Measurements from ENCODE around the gene MEGF11.

The MEGF11 gene

DNA sequence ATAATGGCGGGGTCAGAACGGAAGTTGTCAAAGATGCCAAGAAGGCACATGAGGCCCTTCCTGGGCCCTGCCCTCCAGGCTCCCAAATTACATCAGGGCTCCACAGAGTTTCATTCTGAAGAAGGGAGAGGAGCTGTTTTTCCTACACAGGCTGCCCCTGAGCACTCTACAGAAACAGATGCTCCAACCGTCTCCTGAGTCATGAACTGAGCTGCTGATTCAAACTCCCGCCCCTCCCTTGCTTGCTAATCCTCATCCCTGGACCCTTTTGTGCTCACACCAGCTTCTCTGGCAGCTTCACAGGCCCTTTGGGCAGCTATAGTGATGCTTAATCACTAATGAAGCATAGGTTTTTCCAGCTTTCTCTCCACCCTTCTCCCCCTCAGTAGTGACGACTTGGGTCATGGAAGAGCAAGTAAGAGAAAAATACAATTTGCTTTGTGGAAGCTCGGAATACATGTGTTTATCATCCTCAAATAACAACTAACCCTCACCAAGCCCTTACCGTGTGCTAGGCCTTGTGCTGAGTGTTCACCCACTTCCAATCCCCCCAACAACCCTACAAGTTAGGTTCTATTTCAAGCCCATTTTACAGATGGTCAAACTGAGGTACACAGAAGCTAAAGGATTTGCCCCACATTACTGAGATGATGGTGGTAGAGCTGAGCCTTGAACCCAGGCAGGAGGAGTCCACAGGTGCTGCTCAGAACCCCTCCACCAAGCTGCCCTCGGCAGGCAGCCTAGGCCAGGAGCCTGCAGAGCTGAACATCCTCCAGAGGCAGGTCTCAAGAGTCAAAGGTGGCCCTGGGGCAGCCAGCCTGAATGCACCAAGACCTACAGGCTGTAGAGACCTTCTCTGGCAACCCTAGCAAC is 21.9 kb downstream of the MEGF11 start:
- Histone ChIP-seq H3K27me3 (ENCODE audit: control insufficient read depth, insufficient read depth, low read length, poor library complexity, severe bottlenecking) (no peaks in the 10 kb centered on the region), H3K9me3 (ENCODE audit: control insufficient read depth, low read length) (no peaks in the 10 kb centered on the region), H3K36me3 (ENCODE audit: control insufficient read depth, insufficient read depth, low read length) (no peaks in the 10 kb centered on the region), H3K27ac (ENCODE audit: insufficient read depth, low read depth, low read length, poor library complexity, severe bottlenecking) (no peak overlapping the region), H3K4me1 (ENCODE audit: control insufficient read depth, insufficient read depth, low read length) (peaks cover 5% of the 10 kb centered on the region), H3K4me3 (ENCODE audit: insufficient read depth, low read depth, low read length) (no peak overlapping the region)
- 69 to 73% methylated on average over 8 of the region's 8 CpGs for WGBS, 2 experiments

DNA sequence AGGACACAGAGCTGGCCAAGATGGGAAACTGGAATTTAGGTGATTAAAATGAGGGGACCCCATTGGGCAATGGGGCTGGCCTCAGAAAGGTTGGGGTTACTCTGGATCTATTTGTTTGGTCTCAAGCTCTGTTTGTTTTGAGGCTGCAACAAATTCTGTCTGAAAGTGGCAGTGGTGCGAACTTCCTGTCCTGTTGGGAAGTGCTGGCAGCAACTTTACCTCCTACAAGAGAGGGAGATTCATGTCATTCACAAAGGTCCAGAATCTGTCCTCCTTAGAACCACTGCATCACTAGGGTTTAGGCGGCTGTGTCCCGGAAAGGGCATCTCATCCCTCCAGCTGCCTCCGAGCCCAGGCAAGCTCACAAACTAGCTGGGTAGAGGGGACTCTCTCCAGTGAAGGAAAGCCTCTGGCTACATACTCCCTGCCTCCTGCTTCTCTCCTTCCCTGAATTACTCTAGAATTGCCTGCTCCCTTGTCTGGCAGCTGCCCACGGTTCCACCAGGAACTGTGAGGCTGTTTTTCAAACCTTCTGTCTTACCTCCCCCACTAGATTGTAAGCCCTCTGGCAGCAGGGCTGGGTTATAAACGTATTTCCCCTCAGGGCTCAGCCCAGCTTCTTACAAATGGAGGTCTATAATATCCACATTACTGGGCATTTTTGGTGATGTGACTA is 23.6 kb downstream of the MEGF11 start:
- Histone ChIP-seq H3K27ac (ENCODE audit: insufficient read depth, low read depth, low read length, poor library complexity, severe bottlenecking) (no peak overlapping the region), H3K4me3 (ENCODE audit: insufficient read depth, low read depth, low read length) (no peak overlapping the region), H3K4me1 (ENCODE audit: control insufficient read depth, insufficient read depth, low read length) (peaks cover 5% of the 10 kb centered on the region), H3K27me3 (ENCODE audit: control insufficient read depth, insufficient read depth, low read length, poor library complexity, severe bottlenecking) (no peaks in the 10 kb centered on the region), H3K9me3 (ENCODE audit: control insufficient read depth, low read length) (no peaks in the 10 kb centered on the region), H3K36me3 (ENCODE audit: control insufficient read depth, insufficient read depth, low read length) (no peaks in the 10 kb centered on the region)
- WGBS, 2 experiments: 81 to 84% methylated on average over 6 of the region's 6 CpGs

DNA sequence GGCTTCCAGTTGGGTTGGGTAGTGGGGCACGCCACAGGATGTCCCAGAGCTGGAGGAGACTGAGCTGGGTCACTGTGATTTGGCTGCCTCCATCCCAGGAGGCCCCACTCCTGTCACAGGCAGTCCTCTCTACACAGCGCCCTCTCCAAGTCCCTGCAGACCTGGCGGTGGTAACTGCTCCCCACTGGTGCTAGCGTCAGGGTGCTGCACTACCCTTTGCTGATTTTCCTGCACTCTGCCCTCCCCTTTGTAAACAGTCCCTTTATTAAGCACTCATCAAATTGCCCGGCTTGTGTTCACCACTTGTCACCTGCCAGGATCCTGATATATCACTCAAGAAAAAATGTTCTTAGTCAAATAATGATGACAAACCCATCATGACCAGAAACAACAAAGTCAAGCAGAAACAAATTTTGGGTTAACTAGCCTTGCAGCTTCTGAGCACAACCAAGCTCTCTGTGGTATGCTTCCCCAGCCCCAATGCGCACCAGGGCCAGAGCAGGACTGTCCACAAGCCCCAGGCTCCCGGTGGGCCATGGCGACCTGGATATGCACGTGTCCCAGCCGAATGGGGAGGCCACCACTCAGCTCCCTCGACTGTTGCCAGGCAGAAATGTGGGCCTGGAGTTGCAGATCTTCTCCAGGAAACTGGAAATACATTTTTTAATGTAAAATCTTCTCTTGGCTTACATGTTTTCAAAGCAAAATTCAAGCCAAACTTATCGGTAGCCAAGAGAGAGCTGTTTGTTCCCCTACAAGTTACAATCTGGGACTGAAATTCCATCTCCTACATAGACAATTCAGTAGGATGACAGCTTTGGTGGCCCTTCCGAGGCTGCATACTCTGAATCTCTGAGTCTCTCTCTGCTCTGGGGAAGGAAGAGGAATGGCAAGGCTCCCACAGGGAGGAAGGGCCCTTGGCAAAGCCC is 24.5 kb downstream of the MEGF11 start:
- no peak overlapping the region for H3K4me3 ChIP-seq (ENCODE audit: insufficient read depth, low read depth, low read length)

DNA sequence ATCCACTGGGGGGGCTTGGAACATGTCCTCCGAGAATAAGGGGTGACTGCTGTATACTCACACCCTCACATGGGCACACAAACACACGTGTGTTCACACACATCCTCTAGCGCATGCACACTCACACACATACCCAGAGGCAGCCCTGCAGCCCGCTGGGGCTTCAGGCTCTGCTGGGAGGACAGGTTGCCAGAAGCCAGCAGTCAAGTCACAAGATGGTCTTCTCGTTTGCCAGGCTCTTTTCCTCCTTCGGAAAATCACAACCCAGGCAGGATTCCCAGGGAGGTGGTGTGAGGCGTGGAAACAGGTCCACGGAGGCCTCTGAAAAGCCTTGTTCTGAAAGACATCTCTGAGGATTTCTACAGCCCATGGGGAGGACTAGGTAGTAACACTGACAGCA is 26.8 kb downstream of the MEGF11 start:
- Histone ChIP-seq H3K4me3 (ENCODE audit: insufficient read depth, low read depth, low read length) (no peak overlapping the region), H3K27me3 (ENCODE audit: control insufficient read depth, insufficient read depth, low read length, poor library complexity, severe bottlenecking) (no peaks in the 10 kb centered on the region), H3K27ac (ENCODE audit: insufficient read depth, low read depth, low read length, poor library complexity, severe bottlenecking) (no peak overlapping the region), H3K4me1 (ENCODE audit: control insufficient read depth, insufficient read depth, low read length) (peaks cover 5% of the 10 kb centered on the region), H3K36me3 (ENCODE audit: control insufficient read depth, insufficient read depth, low read length) (no peaks in the 10 kb centered on the region), H3K9me3 (ENCODE audit: control insufficient read depth, low read length) (no peaks in the 10 kb centered on the region)
- 90 to 91% methylated on average over 8 of the region's 8 CpGs for WGBS, 2 experiments

More for the DNA sequence above, 24.5 kb downstream of the MEGF11 start:
- H3K27ac ChIP-seq (ENCODE audit: insufficient read depth, low read depth, low read length, poor library complexity, severe bottlenecking): no peak overlapping the region
- H3K9me3 ChIP-seq (ENCODE audit: control insufficient read depth, low read length): no peaks in the 10 kb centered on the region
- peaks cover 5% of the 10 kb centered on the region for H3K4me1 ChIP-seq (ENCODE audit: control insufficient read depth, insufficient read depth, low read length)
- no peaks in the 10 kb centered on the region for H3K36me3 ChIP-seq (ENCODE audit: control insufficient read depth, insufficient read depth, low read length)
- no peaks in the 10 kb centered on the region for H3K27me3 ChIP-seq (ENCODE audit: control insufficient read depth, insufficient read depth, low read length, poor library complexity, severe bottlenecking)
- WGBS, 2 experiments: 93 to 94% methylated on average over 13 of the region's 13 CpGs

DNA sequence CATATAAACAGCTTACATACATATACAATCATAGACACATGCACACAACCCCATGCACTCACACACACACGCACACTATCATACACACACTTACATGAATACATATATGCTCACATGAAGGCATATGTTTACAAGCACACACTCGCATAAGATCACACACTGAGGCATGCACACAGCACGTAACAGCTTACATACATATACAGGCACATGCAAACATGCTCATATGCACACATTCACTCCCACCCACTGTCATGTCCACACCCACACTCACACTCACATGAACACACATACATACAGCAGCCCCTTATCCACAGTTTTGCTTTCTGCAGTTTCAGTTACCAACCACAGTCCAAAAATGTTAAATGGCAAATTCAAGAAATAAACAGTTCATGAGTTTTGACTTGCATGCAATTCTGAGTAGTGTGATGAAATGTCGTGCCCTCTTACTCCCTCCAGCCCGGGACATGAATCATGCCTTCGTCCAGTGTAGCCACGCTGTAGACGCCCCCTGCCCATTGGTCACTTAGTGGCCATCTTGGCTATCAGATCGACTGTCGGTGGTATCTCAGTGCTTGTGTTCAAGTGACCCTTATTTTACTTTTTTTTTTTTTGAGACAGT is 27.8 kb downstream of the MEGF11 start:
- no peaks in the 10 kb centered on the region for H3K36me3 ChIP-seq (ENCODE audit: control insufficient read depth, insufficient read depth, low read length)

DNA sequence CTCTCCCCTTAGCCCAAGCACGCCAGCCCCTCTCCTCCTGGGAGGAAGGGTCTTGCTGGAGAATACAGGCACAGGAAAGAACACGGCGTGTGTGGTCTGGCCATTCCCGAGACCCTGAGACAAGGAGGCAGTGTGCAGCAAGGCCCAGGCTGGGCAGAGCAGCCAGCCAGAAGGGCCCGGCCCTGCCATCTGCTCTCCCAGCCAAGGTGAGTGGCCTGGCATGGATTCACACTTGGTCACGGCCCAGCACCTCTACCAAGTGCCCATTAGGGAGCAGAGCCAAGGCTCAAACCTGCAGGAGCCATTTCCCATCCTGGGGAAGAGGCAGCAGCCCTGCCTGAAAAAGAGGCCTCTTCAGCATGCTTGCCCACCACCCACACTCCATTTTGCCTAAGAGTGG is 28.6 kb downstream of the MEGF11 start:
- no peaks in the 10 kb centered on the region for H3K36me3 ChIP-seq (ENCODE audit: control insufficient read depth, insufficient read depth, low read length)
- H3K4me1 ChIP-seq (ENCODE audit: control insufficient read depth, insufficient read depth, low read length): no peaks in the 10 kb centered on the region
- no peak overlapping the region for H3K27ac ChIP-seq (ENCODE audit: insufficient read depth, low read depth, low read length, poor library complexity, severe bottlenecking)
- H3K4me3 ChIP-seq (ENCODE audit: insufficient read depth, low read depth, low read length): no peak overlapping the region
- H3K9me3 ChIP-seq (ENCODE audit: control insufficient read depth, low read length): no peaks in the 10 kb centered on the region
- H3K27me3 ChIP-seq (ENCODE audit: control insufficient read depth, insufficient read depth, low read length, poor library complexity, severe bottlenecking): no peaks in the 10 kb centered on the region
- 94% methylated on average over 6 of the region's 6 CpGs for WGBS, 2 experiments

More for the DNA sequence above, 27.8 kb downstream of the MEGF11 start:
- H3K4me1 ChIP-seq (ENCODE audit: control insufficient read depth, insufficient read depth, low read length): no peaks in the 10 kb centered on the region
- WGBS, 2 experiments: 95% methylated on average over 10 of the region's 10 CpGs
- no peak overlapping the region for H3K27ac ChIP-seq (ENCODE audit: insufficient read depth, low read depth, low read length, poor library complexity, severe bottlenecking)
- H3K4me3 ChIP-seq (ENCODE audit: insufficient read depth, low read depth, low read length): no peak overlapping the region
- H3K27me3 ChIP-seq (ENCODE audit: control insufficient read depth, insufficient read depth, low read length, poor library complexity, severe bottlenecking): no peaks in the 10 kb centered on the region
- no peaks in the 10 kb centered on the region for H3K9me3 ChIP-seq (ENCODE audit: control insufficient read depth, low read length)

DNA sequence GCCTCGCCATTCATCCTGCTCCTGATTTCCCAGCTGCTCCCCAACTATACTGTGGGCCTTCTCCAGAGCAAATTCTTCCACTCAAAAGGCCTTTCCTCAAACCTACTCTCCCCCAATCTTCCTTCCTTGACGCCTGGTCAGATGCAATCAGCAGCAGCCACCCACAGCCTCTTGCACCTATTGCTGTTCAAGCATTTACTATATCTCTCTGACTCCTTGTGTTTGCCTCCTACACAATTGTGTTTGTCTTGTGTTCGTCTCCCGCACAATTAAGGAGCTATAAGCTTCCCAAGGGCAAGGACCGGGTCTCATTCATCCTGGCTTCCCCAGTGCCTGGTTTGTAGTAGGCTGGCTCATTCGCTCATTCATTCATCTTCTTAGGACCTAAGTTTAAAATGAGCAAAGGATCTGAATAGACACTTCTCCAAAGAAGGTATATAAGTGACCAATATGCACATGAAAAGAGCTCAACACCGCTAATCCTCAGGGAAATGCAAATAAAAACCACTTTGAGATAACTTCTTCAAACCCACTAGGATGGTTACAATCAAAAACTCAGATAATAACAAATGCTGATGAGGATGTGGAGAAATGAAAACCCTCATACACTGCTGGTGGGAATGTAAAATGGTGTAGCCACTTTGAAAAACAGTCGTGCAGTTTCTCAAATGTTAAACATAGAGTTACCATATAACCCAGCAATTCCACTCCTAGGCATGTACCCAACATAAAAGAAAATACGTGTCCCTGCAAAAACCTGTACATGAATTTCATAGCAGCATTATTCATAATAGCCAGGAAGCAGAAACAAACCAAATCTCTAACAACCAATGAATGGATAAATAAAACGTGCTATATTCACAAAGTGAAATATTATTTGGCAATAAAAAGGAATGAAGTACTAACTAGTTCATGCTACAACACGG is 31.0 kb downstream of the MEGF11 start:
- no peaks in the 10 kb centered on the region for H3K4me1 ChIP-seq (ENCODE audit: control insufficient read depth, insufficient read depth, low read length)
- H3K36me3 ChIP-seq (ENCODE audit: control insufficient read depth, insufficient read depth, low read length): no peaks in the 10 kb centered on the region
- no peaks in the 10 kb centered on the region for H3K27me3 ChIP-seq (ENCODE audit: control insufficient read depth, insufficient read depth, low read length, poor library complexity, severe bottlenecking)
- WGBS, 2 experiments: 92 to 93% methylated on average over 10 to 11 of the region's 11 CpGs
- H3K4me3 ChIP-seq (ENCODE audit: insufficient read depth, low read depth, low read length): no peak overlapping the region
- no peaks in the 10 kb centered on the region for H3K9me3 ChIP-seq (ENCODE audit: control insufficient read depth, low read length)
- no peak overlapping the region for H3K27ac ChIP-seq (ENCODE audit: insufficient read depth, low read depth, low read length, poor library complexity, severe bottlenecking)

DNA sequence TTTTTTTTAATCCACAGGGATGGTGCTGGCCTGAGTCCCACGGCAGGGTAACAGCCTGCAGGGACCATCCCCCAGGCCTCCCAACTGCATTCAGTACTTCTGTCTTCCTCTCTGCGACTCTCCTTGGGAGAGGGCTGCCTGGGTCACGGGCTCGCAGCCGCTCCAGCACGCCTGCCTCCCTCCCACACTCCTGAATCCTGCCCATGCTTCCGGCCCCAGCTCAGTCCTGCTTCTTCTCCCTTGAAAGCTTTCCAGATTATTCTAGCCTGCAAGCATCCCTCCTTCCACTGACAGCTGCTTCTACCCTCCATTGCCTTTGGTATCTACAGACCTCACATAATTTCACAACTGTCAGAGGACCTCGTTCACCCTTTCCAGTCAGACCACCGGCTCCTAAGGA is 32.4 kb downstream of the MEGF11 start:
- H3K27ac ChIP-seq (ENCODE audit: insufficient read depth, low read depth, low read length, poor library complexity, severe bottlenecking): no peak overlapping the region
- H3K36me3 ChIP-seq (ENCODE audit: control insufficient read depth, insufficient read depth, low read length): no peaks in the 10 kb centered on the region
- WGBS, 2 experiments: 62 to 63% methylated on average over 9 of the region's 9 CpGs
- H3K27me3 ChIP-seq (ENCODE audit: control insufficient read depth, insufficient read depth, low read length, poor library complexity, severe bottlenecking): no peaks in the 10 kb centered on the region
- no peak overlapping the region for H3K4me3 ChIP-seq (ENCODE audit: insufficient read depth, low read depth, low read length)
- H3K9me3 ChIP-seq (ENCODE audit: control insufficient read depth, low read length): no peaks in the 10 kb centered on the region
- H3K4me1 ChIP-seq (ENCODE audit: control insufficient read depth, insufficient read depth, low read length): no peaks in the 10 kb centered on the region

DNA sequence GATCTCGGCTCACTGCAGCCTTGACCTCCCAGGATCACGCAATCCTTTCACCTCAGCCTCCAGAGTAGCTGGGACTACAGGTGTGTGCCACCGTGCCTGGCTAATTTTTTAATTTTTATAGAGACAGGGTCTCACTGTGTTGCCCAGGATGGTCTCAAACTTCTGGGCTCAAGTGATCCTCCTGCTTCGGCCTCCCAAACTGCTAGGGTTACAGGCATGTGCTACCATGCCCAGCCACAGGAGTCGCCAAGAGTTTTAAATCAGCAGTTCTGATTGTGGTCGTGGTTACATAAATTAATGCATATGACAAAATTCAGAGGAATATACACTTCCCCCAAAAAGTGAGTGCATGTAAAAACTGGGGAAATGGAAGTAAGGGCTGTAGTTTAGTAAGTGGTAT is 32.9 kb downstream of the MEGF11 start:
- Histone ChIP-seq H3K27ac (ENCODE audit: insufficient read depth, low read depth, low read length, poor library complexity, severe bottlenecking) (no peak overlapping the region), H3K27me3 (ENCODE audit: control insufficient read depth, insufficient read depth, low read length, poor library complexity, severe bottlenecking) (no peaks in the 10 kb centered on the region), H3K4me3 (ENCODE audit: insufficient read depth, low read depth, low read length) (no peak overlapping the region), H3K36me3 (ENCODE audit: control insufficient read depth, insufficient read depth, low read length) (no peaks in the 10 kb centered on the region), H3K4me1 (ENCODE audit: control insufficient read depth, insufficient read depth, low read length) (no peaks in the 10 kb centered on the region), H3K9me3 (ENCODE audit: control insufficient read depth, low read length) (no peaks in the 10 kb centered on the region)
- 92 to 96% methylated on average over 5 to 6 of the region's 6 CpGs for WGBS, 2 experiments
